ENCODE data around the gene GSE1. TPM values are rescaled to one million over a fixed set of nuclear protein-coding genes. Genes with fewer than 3 reads are reported as not detected.

Gene GSE1
- total and polyA plus RNA-seq, 9 of the 15 experiments (the other 6 are each of a cell fraction or from before 2014, with no cell fraction given), result 12.2 to 244 (median 57.9) TPM

DNA sequence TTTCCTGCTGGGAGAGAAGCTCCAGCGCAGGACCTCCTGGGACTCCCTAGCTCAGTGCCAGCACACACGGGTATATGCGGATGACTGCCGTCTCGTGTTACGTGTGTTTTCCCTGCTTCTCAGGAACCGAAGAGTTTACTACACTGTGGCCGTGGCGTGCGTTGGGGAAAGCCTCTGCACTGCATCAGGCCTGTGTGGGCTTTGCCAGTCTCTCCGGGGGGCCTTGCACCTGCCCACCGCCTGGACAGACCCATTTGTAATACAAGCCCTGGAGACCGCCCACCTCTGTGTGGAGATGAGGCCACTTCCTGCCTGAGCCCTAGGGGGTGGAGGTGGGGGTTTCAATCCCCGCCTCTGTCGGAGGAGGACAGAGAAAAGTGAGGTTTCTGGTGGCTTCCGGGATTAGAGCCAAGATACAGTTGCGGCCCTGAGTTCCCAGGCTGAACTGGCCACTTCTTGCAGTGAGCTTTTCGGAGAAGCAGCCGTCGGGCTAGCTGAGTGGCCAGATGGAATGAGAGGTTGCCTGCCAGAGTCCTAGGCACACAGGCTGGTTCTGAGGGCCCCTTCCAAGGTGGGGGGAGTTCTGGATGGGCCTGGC lies 43.4 kb upstream of the GSE1 start (continued):
- TF ChIP-seq, protein P1, sequence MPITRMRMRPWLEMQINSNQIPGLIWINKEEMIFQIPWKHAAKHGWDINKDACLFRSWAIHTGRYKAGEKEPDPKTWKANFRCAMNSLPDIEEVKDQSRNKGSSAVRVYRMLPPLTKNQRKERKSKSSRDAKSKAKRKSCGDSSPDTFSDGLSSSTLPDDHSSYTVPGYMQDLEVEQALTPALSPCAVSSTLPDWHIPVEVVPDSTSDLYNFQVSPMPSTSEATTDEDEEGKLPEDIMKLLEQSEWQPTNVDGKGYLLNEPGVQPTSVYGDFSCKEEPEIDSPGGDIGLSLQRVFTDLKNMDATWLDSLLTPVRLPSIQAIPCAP (CRISPR knock-in tag; IDR thresholded peaks at IDR 0.05; ENCODE audit: borderline replicate concordance), result no peak
- TF ChIP-seq TCFL5 (CRISPR knock-in tag; conservative IDR thresholded peaks at IDR 0.05), result no peak
- TF ChIP-seq CHD2 (IDR thresholded peaks at IDR 0.05; ENCODE audit: low read depth, low read length), result no peak
- TF ChIP-seq RBM22 (IDR thresholded peaks at IDR 0.05; ENCODE audit: low read depth, low read length, poor library complexity, severe bottlenecking), result peak; percentile 59
- TF ChIP-seq NCOA6 (IDR thresholded peaks at IDR 0.05), result no peak
- no peak; the same call in 1 of the 2 replicates for TF ChIP-seq KDM2B (CRISPR knock-in tag; IDR thresholded peaks at IDR 0.05)
- TF ChIP-seq PRPF4 (IDR thresholded peaks at IDR 0.05; ENCODE audit: insufficient read depth, low read depth, low read length, poor library complexity, severe bottlenecking), result no peak
- TF ChIP-seq DPF2 (IDR thresholded peaks at IDR 0.05), result peak; percentile 50
- TF ChIP-seq, protein P2, sequence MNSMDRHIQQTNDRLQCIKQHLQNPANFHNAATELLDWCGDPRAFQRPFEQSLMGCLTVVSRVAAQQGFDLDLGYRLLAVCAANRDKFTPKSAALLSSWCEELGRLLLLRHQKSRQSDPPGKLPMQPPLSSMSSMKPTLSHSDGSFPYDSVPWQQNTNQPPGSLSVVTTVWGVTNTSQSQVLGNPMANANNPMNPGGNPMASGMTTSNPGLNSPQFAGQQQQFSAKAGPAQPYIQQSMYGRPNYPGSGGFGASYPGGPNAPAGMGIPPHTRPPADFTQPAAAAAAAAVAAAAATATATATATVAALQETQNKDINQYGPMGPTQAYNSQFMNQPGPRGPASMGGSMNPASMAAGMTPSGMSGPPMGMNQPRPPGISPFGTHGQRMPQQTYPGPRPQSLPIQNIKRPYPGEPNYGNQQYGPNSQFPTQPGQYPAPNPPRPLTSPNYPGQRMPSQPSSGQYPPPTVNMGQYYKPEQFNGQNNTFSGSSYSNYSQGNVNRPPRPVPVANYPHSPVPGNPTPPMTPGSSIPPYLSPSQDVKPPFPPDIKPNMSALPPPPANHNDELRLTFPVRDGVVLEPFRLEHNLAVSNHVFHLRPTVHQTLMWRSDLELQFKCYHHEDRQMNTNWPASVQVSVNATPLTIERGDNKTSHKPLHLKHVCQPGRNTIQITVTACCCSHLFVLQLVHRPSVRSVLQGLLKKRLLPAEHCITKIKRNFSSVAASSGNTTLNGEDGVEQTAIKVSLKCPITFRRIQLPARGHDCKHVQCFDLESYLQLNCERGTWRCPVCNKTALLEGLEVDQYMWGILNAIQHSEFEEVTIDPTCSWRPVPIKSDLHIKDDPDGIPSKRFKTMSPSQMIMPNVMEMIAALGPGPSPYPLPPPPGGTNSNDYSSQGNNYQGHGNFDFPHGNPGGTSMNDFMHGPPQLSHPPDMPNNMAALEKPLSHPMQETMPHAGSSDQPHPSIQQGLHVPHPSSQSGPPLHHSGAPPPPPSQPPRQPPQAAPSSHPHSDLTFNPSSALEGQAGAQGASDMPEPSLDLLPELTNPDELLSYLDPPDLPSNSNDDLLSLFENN (IDR thresholded peaks at IDR 0.05; ENCODE audit: low read depth in 2 of 2, low read length in 2 of 2), result no peak
- TF ChIP-seq ELF1 (tag; IDR thresholded peaks at IDR 0.05), result peak; percentile 78
- TF ChIP-seq YBX1 (IDR thresholded peaks at IDR 0.05), result no peak
- TF ChIP-seq RFX5 (IDR thresholded peaks at IDR 0.05; ENCODE audit: low read depth, low read length), result no peak
- TF ChIP-seq POLR2AphosphoS5 (IDR thresholded peaks at IDR 0.05; ENCODE audit: control insufficient read depth, insufficient read depth, low read depth, low read length), result 0 out of 2 replicates have a peak, but pooled peaks have one; percentile 67
- no peak; the same call in 1 of the 2 replicates for TF ChIP-seq MXI1 (IDR thresholded peaks at IDR 0.05; ENCODE audit: low read depth, low read length)
- TF ChIP-seq ZNF3 (CRISPR knock-in tag; IDR thresholded peaks at IDR 0.05), result no peak
- no peak for TF ChIP-seq DNMT1 (IDR thresholded peaks at IDR 0.05)
- no peak for TF ChIP-seq MAFG (tag; conservative IDR thresholded peaks at IDR 0.05)
- no peak for TF ChIP-seq ZNF347 (CRISPR knock-in tag; IDR thresholded peaks at IDR 0.05; ENCODE audit: low read depth)
- TF ChIP-seq HSF4 (CRISPR knock-in tag; IDR thresholded peaks at IDR 0.05; ENCODE audit: borderline replicate concordance), result no peak
- no peak for TF ChIP-seq SRF (CRISPR knock-in tag; IDR thresholded peaks at IDR 0.05)
- peak; percentile 78 for TF ChIP-seq SUPT5H (IDR thresholded peaks at IDR 0.05)
- TF ChIP-seq PTTG1 (tag; IDR thresholded peaks at IDR 0.05; ENCODE audit: low read depth), result no peak
- no peak for TF ChIP-seq NFIX (CRISPR knock-in tag; IDR thresholded peaks at IDR 0.05; ENCODE audit: low read depth)
- TF ChIP-seq MCM7 (IDR thresholded peaks at IDR 0.05), result no peak
- peak; percentile 74 for TF ChIP-seq GABPA (tag; conservative IDR thresholded peaks at IDR 0.05; ENCODE audit: low read depth)
- no peak for TF ChIP-seq PCBP1 (IDR thresholded peaks at IDR 0.05; ENCODE audit: low read depth, low read length, poor library complexity, severe bottlenecking)
- TF ChIP-seq RHOXF2B (CRISPR knock-in tag; conservative IDR thresholded peaks at IDR 0.05), result no peak
- TF ChIP-seq ESRRB (CRISPR knock-in tag; IDR thresholded peaks at IDR 0.05; ENCODE audit: borderline replicate concordance), result no peak
